Liver (tissue), 3 donors: ENCODE data around the gene FARP1.

Experiments
- CTCF ChIP-seq: fragments of 150-350 bp; IDR thresholded peaks from 2 replicates; pipeline ENCODE4 v1.5.1; 2017; ENCODE audit warnings: improper control_type of control experiment, low read depth, low read length; ENCODE audit not compliant: missing input control
- EGR1 ChIP-seq, 2 donors: IDR thresholded peaks; 2 replicates each; pipeline ENCODE4 v1.6.1; 2016 to 2018; ENCODE audit warnings: antibody characterized with exemption in 2 of 2, low read depth in 2 of 2
- JUND ChIP-seq, 2 donors: IDR thresholded peaks; 2 replicates each; pipeline ENCODE4 v1.6.1; 2016; ENCODE audit warnings: antibody characterized with exemption in 2 of 2
- REST ChIP-seq: IDR thresholded peaks from 2 replicates; pipeline ENCODE4 v1.6.1; 2016; ENCODE audit warnings: antibody characterized with exemption, mild to moderate bottlenecking
- SP1 ChIP-seq: IDR thresholded peaks from 2 replicates; pipeline ENCODE4 v1.6.1; 2018; ENCODE audit warnings: antibody characterized with exemption, mild to moderate bottlenecking
- TAF1 ChIP-seq: conservative IDR thresholded peaks from 2 replicates; pipeline ENCODE4 v1.6.1; 2016; ENCODE audit warnings: antibody characterized with exemption, mild to moderate bottlenecking
- YY1 ChIP-seq: IDR thresholded peaks from 2 replicates; pipeline ENCODE4 v1.6.1; 2016; ENCODE audit warnings: antibody characterized with exemption, mild to moderate bottlenecking
- TF ChIP-seq, protein P1 (sequence below): IDR thresholded peaks from 2 replicates; pipeline ENCODE4 v1.6.1; 2016; ENCODE audit warnings: antibody characterized with exemption
- donor health status: healthy.
- donor health status: healthy.

- TF ChIP-seq CTCF (no peak), REST (no peak), TAF1 (no peak), JUND (IDR thresholded peaks at IDR 0.05) (no peak), EGR1 (IDR thresholded peaks at IDR 0.05; ENCODE audit: low read depth in 2 of 2) (no peak), SP1 (no peak), YY1 (no peak)
- TF ChIP-seq, protein P1, sequence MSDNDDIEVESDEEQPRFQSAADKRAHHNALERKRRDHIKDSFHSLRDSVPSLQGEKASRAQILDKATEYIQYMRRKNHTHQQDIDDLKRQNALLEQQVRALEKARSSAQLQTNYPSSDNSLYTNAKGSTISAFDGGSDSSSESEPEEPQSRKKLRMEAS, result no peak
Measured at GRCh38 chr13:98420554-98421175, 277.8 kb downstream of the FARP1 start.
